Measurements from ENCODE around the gene RALGDS. TPM values are rescaled to one million over a fixed set of nuclear protein-coding genes. Genes with fewer than 3 reads are reported as not detected.

The RALGDS gene
- total RNA-seq, 2 donors from 2014 or later = 26.7 to 30.1 TPM

DNA sequence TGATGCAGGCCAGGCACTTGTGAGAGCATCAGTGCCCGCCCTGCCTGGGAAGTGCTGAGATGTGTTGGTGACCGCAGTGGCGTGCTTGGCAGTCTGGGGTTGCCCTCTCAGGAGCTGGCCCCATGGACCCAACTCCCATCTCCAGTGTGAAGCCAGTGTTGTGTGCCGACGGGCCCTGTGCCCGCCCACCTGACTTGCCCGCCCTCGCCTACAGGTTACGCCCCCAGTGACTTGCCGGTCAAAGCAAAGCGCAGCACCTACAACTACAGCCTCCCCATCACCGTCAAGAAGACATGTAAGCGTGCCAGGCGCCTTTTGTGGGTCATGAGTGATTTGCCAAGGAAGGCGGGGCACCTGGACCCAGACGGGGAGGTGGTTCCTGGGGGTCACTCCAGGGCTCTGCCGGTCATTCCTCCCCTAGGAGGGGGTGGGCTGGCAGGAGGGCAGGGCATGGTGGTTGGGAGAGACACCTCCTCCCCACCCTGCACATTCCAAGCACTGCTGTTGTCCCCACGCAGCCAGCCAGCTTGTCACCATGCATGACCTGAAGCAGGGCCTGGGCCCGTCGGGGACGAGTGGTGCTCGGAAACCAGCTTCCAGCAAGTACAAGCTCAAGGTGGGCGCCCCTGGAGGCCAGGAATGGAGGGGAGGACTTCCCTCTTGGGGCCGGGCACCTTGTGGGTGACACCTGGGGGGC lies 66.7 kb downstream of the RALGDS start:
- H3K4me3 ChIP-seq = no peak overlapping the region
- DNase-seq (ENCODE audit: low spot score) = no peak
- no peaks in the 10 kb centered on the region for H3K9me3 ChIP-seq
- H3K36me3 ChIP-seq = peaks cover 68% of the 10 kb centered on the region
- H3K4me1 ChIP-seq = peaks cover 0 to 21% of the 10 kb centered on the region in 2 donors
- peak overlapping the region; percentile 86 to 93 for H3K27ac ChIP-seq
- TF ChIP-seq, protein P1, sequence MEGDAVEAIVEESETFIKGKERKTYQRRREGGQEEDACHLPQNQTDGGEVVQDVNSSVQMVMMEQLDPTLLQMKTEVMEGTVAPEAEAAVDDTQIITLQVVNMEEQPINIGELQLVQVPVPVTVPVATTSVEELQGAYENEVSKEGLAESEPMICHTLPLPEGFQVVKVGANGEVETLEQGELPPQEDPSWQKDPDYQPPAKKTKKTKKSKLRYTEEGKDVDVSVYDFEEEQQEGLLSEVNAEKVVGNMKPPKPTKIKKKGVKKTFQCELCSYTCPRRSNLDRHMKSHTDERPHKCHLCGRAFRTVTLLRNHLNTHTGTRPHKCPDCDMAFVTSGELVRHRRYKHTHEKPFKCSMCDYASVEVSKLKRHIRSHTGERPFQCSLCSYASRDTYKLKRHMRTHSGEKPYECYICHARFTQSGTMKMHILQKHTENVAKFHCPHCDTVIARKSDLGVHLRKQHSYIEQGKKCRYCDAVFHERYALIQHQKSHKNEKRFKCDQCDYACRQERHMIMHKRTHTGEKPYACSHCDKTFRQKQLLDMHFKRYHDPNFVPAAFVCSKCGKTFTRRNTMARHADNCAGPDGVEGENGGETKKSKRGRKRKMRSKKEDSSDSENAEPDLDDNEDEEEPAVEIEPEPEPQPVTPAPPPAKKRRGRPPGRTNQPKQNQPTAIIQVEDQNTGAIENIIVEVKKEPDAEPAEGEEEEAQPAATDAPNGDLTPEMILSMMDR (IDR thresholded peaks at IDR 0.05) = no peak
- H3K27me3 ChIP-seq = no peaks in the 10 kb centered on the region

DNA sequence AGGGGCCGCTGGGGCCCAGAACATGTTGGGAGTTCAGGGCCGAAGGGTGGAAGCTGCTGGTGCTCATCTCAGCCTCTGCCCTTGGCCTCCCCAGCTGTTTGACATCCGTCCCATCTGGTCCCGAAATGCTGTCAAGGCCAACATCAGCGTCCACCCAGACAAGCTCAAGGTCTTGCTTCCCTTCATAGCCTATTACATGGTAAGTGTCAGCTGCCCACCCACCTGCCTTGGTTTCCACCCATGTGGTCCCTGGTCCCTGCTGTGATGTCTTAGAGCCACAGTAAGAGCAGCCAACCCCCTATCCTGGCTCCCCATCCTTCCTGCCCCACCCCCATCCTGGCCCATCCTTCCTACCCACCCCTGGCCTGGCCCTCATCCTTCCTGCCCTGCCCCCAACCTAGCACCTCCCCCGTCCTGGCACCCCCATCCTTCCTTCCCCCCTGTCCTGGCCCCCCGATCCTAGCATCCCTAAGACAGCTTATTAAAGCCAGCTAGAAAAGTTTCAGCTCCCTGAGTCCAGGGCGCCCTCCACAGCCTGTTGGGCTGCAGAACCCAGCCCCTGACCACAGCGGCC lies 69.0 kb downstream of the RALGDS start:
- TF ChIP-seq, protein P1 (IDR thresholded peaks at IDR 0.05) = no peak
- DNase-seq (ENCODE audit: low spot score) = no peak

DNA sequence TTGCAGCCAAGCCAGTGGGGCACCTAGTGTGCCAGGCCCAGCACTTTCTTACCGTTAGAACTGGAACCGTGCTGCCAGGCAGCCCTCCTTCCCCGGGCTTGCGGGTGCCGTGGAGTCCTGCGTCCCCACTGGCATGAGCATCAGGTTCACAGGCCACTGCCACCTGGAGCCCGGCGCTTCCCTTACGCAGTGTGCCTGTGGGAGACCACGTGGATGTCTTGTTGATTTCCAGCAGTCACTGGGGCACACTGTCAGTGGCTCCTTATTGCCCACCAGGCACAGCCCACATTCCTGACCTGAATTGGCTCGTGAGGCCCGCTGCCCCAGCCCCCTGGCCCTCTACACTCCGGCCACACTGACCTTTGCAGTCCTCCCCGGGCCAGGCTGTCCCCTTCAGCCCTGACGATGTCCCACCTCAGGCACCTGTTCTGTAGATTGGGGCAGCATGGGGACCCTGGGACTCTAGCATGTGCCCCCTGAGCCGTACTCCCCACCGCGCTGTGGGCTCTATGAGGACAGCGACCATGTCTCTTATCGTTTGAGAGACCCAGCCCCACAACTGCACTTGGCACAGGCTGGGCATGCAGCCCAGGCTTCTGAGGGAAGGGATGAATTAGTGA lies 69.6 kb downstream of the RALGDS start:
- Histone ChIP-seq H3K4me1 (peaks cover 0 to 21% of the 10 kb centered on the region in 2 donors), H3K36me3 (peaks cover 66% of the 10 kb centered on the region), H3K27ac (no peak overlapping the region), H3K4me3 (no peak overlapping the region), H3K9me3 (no peaks in the 10 kb centered on the region), H3K27me3 (no peaks in the 10 kb centered on the region)
- TF ChIP-seq, protein P1 (IDR thresholded peaks at IDR 0.05) = no peak
- DNase-seq (ENCODE audit: low spot score) = no peak

More for the DNA sequence above, 69.0 kb downstream of the RALGDS start:
- Histone ChIP-seq H3K4me3 (no peak overlapping the region), H3K4me1 (peaks cover 0 to 21% of the 10 kb centered on the region in 2 donors), H3K27me3 (no peaks in the 10 kb centered on the region), H3K27ac (no peak overlapping the region), H3K9me3 (no peaks in the 10 kb centered on the region), H3K36me3 (peaks cover 66% of the 10 kb centered on the region)

DNA sequence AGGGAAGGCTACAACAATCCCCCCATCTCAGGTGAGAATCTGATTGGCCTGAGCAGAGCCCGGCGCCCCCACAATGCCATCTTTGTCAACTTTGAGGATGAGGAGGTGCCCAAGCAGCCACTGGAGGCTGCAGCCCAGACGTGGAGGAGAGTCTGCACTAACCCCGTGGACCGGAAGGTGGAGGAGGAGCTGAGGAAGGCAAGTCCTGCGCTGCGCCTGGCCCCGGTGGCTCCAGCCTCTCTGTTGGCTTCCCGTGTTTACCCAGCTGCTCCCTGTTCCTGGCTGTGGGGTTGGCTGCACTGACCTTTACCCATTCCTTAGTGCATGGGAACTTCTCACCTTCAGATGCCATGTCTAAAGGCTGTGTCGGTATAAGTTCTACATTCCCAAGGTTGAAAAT lies 70.3 kb downstream of the RALGDS start:
- no peaks in the 10 kb centered on the region for H3K27me3 ChIP-seq

DNA sequence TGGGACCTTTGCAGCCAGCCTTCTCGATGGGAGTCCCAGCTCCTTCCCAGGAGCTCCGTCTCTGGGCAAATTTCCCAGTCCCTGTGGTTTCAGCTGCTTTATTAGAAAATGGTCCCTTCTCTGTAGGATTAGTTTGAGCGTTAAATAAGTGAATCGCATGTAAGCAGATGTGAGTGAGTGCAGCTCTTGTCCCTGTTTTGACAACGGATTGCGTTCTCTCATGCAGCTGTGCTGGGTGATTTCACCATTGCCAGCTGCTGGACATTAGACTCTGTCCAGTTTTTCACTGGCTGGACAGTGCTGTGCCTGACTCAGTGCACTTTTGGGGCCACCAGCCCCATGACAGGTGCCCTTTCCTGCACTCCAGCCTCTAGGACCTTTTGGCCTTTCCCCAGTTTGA lies 70.9 kb downstream of the RALGDS start:
- TF ChIP-seq, protein P1 (IDR thresholded peaks at IDR 0.05) = no peak
- DNase-seq (ENCODE audit: low spot score) = no peak
- Histone ChIP-seq H3K4me3 (no peak overlapping the region), H3K36me3 (peaks cover 68% of the 10 kb centered on the region), H3K4me1 (peaks cover 0 to 15% of the 10 kb centered on the region in 2 donors), H3K9me3 (no peaks in the 10 kb centered on the region), H3K27me3 (no peaks in the 10 kb centered on the region), H3K27ac (no peak overlapping the region)

More for the DNA sequence above, 70.3 kb downstream of the RALGDS start:
- Histone ChIP-seq H3K36me3 (peaks cover 66% of the 10 kb centered on the region), H3K4me3 (no peak overlapping the region), H3K27ac (no peak overlapping the region), H3K4me1 (peaks cover 0 to 21% of the 10 kb centered on the region in 2 donors), H3K9me3 (no peaks in the 10 kb centered on the region)
- no peak for DNase-seq (ENCODE audit: low spot score)
- TF ChIP-seq, protein P1 (IDR thresholded peaks at IDR 0.05) = no peak
